ENCODE data around the gene GNPTAB.

DNA sequence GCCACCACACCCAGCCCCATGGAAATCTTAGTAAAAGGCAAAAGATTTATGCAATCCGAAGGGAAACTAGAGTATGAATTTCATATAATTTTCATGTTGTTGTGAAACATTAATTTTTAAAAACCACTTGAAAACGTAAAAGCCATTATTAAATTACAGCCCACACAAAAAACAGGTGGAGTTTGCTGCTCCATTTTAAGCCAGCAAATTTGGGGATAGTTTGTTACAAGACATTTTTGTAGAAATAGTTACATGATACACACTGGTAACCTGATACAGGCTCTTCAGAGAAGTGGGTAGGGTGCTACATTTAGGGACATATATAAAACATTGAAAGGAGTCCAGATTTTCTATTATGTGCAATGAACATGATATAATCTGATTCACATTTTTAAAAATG is 17.6 kb downstream of the GNPTAB start:
- TF ChIP-seq, protein P1, sequence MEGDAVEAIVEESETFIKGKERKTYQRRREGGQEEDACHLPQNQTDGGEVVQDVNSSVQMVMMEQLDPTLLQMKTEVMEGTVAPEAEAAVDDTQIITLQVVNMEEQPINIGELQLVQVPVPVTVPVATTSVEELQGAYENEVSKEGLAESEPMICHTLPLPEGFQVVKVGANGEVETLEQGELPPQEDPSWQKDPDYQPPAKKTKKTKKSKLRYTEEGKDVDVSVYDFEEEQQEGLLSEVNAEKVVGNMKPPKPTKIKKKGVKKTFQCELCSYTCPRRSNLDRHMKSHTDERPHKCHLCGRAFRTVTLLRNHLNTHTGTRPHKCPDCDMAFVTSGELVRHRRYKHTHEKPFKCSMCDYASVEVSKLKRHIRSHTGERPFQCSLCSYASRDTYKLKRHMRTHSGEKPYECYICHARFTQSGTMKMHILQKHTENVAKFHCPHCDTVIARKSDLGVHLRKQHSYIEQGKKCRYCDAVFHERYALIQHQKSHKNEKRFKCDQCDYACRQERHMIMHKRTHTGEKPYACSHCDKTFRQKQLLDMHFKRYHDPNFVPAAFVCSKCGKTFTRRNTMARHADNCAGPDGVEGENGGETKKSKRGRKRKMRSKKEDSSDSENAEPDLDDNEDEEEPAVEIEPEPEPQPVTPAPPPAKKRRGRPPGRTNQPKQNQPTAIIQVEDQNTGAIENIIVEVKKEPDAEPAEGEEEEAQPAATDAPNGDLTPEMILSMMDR (IDR thresholded peaks at IDR 0.05) = no peak
- TF ChIP-seq POLR2A (IDR thresholded peaks at IDR 0.05) = no peak
